ENCODE measurements around the gene NME7. TPM values are rescaled to one million over a fixed set of nuclear protein-coding genes. Genes with fewer than 3 reads are reported as not detected.
"Not testable (repeated sequence)": the region's sequence is repeated elsewhere in the genome, so short reads cannot be mapped to it uniquely, and the experiment has no call there.

NME7 gene
- total RNA-seq, 4 donors from 2014 or later = 1.9 to 15.9 (median 8.3) TPM

DNA sequence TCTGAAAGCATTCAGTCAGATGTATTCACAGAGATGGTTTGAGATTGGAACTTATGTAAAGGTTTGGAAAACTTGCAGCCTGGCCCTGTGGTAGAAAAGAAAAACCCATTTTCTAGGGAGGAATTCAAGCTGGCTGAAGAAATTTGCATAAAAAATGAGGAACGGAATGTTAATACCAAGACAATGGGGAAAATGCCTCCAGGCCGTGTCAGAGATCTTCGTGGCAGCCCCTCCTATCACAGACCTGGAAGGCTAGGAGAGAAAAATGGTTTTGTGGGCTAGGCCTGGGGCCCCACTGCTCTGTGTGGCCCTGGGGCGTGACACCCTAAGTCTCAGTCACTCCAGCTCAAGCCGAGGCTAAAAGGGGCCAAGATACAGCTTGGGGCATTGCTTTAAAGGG is 26.7 kb downstream of the NME7 start:
- in situ Hi-C loops (cut with MboI; ENCODE audit: low pct_ligation_motif_present in 1 of 4, low pct_unique_long_range_greater_than_20kb in 1 of 4, low sequenced_read_pairs in 3 of 4) = loop anchor here (10.0 to 25.0 kb wide), 4 partner anchors 229 to 996 kb away; partner anchors contain the start of gene ATP1B1 (in 1 of the 4)

DNA sequence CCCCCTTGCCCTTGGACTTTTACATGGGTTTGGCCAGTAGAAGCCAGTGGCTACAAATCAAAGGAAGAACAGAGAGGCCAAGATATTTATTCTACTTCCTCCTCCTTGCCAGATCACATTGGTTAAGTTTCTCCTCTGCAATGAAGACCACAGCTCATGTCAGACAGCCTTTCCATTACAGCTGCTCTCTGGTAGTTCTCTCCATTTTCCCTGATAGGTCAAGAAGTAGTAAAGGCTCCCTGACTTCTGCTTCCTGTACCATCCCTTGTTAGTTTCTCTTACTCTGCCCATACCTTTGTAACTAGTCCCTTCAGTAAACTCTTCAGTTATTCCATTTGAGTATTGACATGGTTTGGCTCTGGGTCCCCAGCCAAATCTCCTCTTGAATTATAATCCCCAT is 27.8 kb downstream of the NME7 start:
- H3K9me3 ChIP-seq = no peaks in the 10 kb centered on the region
- no peak for TF ChIP-seq POLR2A (IDR thresholded peaks at IDR 0.05)
- no peak for TF ChIP-seq POLR2AphosphoS5 (IDR thresholded peaks at IDR 0.05)
- no peak for TF ChIP-seq EP300 (IDR thresholded peaks at IDR 0.05; ENCODE audit: low read depth)
- TF ChIP-seq CTCF (IDR thresholded peaks at IDR 0.05) = no peak
- no peaks in the 10 kb centered on the region for H3K36me3 ChIP-seq
- no peak for DNase-seq
- H3K27ac ChIP-seq = no peak overlapping the region
- H3K27me3 ChIP-seq = no peaks in the 10 kb centered on the region
- intact Hi-C loops (cut with DNase I; ENCODE audit: low total_unique reads) (no loop called here), in situ Hi-C loops (cut with MboI; ENCODE audit: low pct_ligation_motif_present in 1 of 4, low pct_unique_long_range_greater_than_20kb in 1 of 4, low sequenced_read_pairs in 3 of 4) (loop anchor here (10.0 to 25.0 kb wide), 4 partner anchors 227 to 995 kb away; partner anchors contain the start of gene ATP1B1 (in 1 of the 4))
- no peaks in the 10 kb centered on the region for H3K4me1 ChIP-seq
- no peak overlapping the region for H3K4me3 ChIP-seq

More for the DNA sequence above, 26.7 kb downstream of the NME7 start:
- no peaks in the 10 kb centered on the region for H3K27me3 ChIP-seq
- H3K9me3 ChIP-seq = no peaks in the 10 kb centered on the region
- DNase-seq = no peak
- intact Hi-C loops (cut with DNase I; ENCODE audit: low total_unique reads) = no loop called here
- TF ChIP-seq CTCF (IDR thresholded peaks at IDR 0.05) (no peak), POLR2A (IDR thresholded peaks at IDR 0.05) (no peak), POLR2AphosphoS5 (IDR thresholded peaks at IDR 0.05) (no peak), EP300 (IDR thresholded peaks at IDR 0.05; ENCODE audit: low read depth) (no peak)
- WGBS, 2 donors (ENCODE audit: low coverage in 1 of 2) = 85 to 89% methylated on average over 3 to 5 of the region's 5 CpGs
- H3K4me1 ChIP-seq = no peaks in the 10 kb centered on the region
- no peak overlapping the region for H3K4me3 ChIP-seq
- H3K27ac ChIP-seq = no peak overlapping the region
- no peaks in the 10 kb centered on the region for H3K36me3 ChIP-seq

GRCh38 chr1:169338617-169339016 is 29.0 kb downstream of the NME7 start:
- TF ChIP-seq POLR2AphosphoS5 (IDR thresholded peaks at IDR 0.05) (no peak), POLR2A (IDR thresholded peaks at IDR 0.05) (no peak), CTCF (IDR thresholded peaks at IDR 0.05) (no peak)
- 55 to 68% methylated on average over 2 of the region's 2 CpGs for WGBS, 2 donors (ENCODE audit: low coverage in 1 of 2)

DNA sequence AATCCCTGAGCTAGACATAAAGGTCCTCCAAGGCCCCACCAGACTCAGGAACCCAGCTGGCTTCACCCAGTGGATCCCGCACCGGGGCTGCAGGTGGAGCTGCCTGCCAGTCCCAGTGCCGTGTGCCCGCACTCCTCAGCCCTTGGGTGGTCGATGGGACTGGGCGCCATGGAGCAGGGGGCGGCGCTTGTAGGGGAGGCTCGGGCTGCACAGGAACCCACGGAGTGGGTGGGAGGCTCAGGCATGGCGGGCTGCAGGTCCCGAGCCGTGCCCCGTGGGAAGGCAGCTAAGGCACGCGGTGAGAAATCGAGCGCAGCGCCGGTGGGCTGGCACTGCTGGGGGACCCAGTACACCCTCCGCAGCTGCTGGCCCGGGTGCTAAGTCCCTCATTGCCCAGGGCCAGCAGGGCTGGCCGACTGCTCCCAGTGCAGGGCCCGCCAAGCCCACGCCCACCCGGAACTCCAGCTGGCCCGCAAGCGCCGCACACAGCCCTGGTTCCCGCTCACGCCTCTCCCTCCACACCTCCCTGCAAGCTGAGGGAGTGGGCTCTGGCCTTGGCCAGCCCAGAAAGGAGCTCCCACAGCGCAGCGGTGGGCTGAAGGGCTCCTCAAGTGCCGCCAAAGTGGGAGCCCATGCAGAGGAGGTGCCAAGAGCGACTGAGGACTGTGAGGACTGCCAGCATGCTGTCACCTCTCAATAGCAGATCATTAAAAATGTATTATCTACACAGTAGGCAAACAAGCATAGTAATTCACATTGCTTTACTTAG is 30.5 kb downstream of the NME7 start:
- in situ Hi-C loops (cut with MboI; ENCODE audit: low pct_ligation_motif_present in 1 of 4, low pct_unique_long_range_greater_than_20kb in 1 of 4, low sequenced_read_pairs in 3 of 4) = loop anchor here in 2 of 4 donors (25.0 kb wide), 2 partner anchors 225 to 900 kb away; partner anchors contain the start of gene ATP1B1 (in 1 of the 2)
- H3K4me3 ChIP-seq; H3K9me3 ChIP-seq; H3K4me1 ChIP-seq; H3K36me3 ChIP-seq; H3K27me3 ChIP-seq; H3K27ac ChIP-seq; DNase-seq; intact Hi-C loops (cut with DNase I; ENCODE audit: low total_unique reads): not testable (repeated sequence)
- 94% methylated on average over 20 of the region's 35 CpGs; no CpG with 5 or more reads in 1 of the 2 donors for WGBS, 2 donors (ENCODE audit: low coverage in 1 of 2)

More at GRCh38 chr1:169338617-169339016, 29.0 kb downstream of the NME7 start:
- H3K36me3 ChIP-seq = no peaks in the 10 kb centered on the region
- H3K9me3 ChIP-seq = no peaks in the 10 kb centered on the region
- no peak for DNase-seq
- no peak overlapping the region for H3K27ac ChIP-seq
- H3K4me1 ChIP-seq = no peaks in the 10 kb centered on the region
- intact Hi-C loops (cut with DNase I; ENCODE audit: low total_unique reads) (no loop called here), in situ Hi-C loops (cut with MboI; ENCODE audit: low pct_ligation_motif_present in 1 of 4, low pct_unique_long_range_greater_than_20kb in 1 of 4, low sequenced_read_pairs in 3 of 4) (loop anchor here in 2 of 4 donors (25.0 kb wide), 2 partner anchors 226 to 901 kb away; partner anchors contain the start of gene ATP1B1 (in 1 of the 2))
- no peak overlapping the region for H3K4me3 ChIP-seq
- no peaks in the 10 kb centered on the region for H3K27me3 ChIP-seq

DNA sequence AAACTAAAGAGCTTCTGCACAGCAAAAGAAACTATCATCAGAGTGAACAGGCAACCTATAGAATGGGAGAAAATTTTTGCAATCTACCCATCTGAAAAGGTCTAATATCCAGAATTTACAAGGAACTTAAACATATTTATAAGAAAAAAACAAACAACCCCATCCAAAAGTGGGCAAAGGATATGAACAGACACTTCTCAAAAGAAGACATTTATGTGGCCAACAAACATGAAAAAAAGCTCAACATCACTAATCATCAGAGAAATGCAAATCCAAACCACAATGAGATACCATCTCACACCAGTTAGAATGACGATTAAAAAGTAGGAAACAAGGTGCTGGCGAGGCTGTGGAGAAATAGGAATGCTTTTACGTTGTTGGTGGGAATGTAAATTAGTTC is 32.9 kb downstream of the NME7 start:
- H3K36me3 ChIP-seq; H3K27ac ChIP-seq; H3K4me1 ChIP-seq; H3K4me3 ChIP-seq; H3K9me3 ChIP-seq; intact Hi-C loops (cut with DNase I; ENCODE audit: low total_unique reads); H3K27me3 ChIP-seq; DNase-seq: not testable (repeated sequence)
- in situ Hi-C loops (cut with MboI; ENCODE audit: low pct_ligation_motif_present in 1 of 4, low pct_unique_long_range_greater_than_20kb in 1 of 4, low sequenced_read_pairs in 3 of 4) = loop anchor here in 2 of 4 donors (25.0 kb wide), 2 partner anchors 222 to 897 kb away; partner anchors contain the start of gene ATP1B1 (in 1 of the 2)
- WGBS, 2 donors (ENCODE audit: low coverage in 1 of 2) = 93% methylated on average over 3 of the region's 3 CpGs
